CD4-positive, alpha-beta memory T cell (primary cell): ENCODE measurements around the gene DHX57. TPM values are rescaled to one million over a fixed set of nuclear protein-coding genes. Genes with fewer than 3 reads are reported as not detected.

ENCODE experiments used
- CTCF ChIA-PET: fragments of 350-600 bp; sonication (Branson Sonifier 250); formaldehyde crosslinking; loops from one replicate; lab custom pipeline; 2021; ENCODE audit warnings: inconsistent platforms; ENCODE audit not compliant: partially characterized antibody; lab: Charles Lee
- POLR2A ChIA-PET: fragments of 350-600 bp; sonication (Branson Sonifier 250); formaldehyde crosslinking; loops from one replicate; lab custom pipeline; 2021; ENCODE audit not compliant: partially characterized antibody; lab: Charles Lee
- DNase-seq, 5 donors: peaks; one replicate each; pipeline versions ENCODE4 v3.0.0 to v3.0.0-alpha.2; 2020 to 2022; ENCODE audit warnings: mixed read lengths in 1 of 5
- H3K27ac ChIP-seq: one replicate; pipeline ENCODE4 v1.7.0; 2013; ENCODE audit warnings: low read depth, low read length
- H3K27me3 ChIP-seq: 2 replicates; pipeline ENCODE4 v1.7.0; 2013; ENCODE audit warnings: mild to moderate bottlenecking, low read length, moderate library complexity; ENCODE audit not compliant: insufficient read depth
- H3K36me3 ChIP-seq: 2 replicates; pipeline ENCODE4 v1.7.0; 2013; ENCODE audit warnings: mild to moderate bottlenecking, low read length, moderate library complexity; ENCODE audit not compliant: insufficient read depth
- H3K4me1 ChIP-seq: 2 replicates; pipeline ENCODE4 v1.7.0; 2013; ENCODE audit warnings: mild to moderate bottlenecking, low read length, moderate library complexity; ENCODE audit not compliant: insufficient read depth
- H3K4me3 ChIP-seq, 2 donors: one replicate each; pipeline ENCODE4 v1.7.0; 2013; ENCODE audit warnings: low read length in 2 of 2, mild to moderate bottlenecking in 1 of 2
- H3K9me3 ChIP-seq, 2 donors: one replicate each; pipeline ENCODE4 v1.7.0; 2013; ENCODE audit warnings: low read length in 2 of 2, control low read depth in 1 of 2; ENCODE audit not compliant: control insufficient read depth in 1 of 2
- H3K27ac Mint-ChIP-seq, 7 donors: one replicate each; pipeline ENCODE4 v1.8.0; 2020 to 2021; ENCODE audit warnings: mixed read lengths in 7 of 7, mild to moderate bottlenecking in 6 of 7, inconsistent platforms in 3 of 7, moderate library complexity in 3 of 7
- H3K27me3 Mint-ChIP-seq, 2 donors: one replicate each; pipeline ENCODE4 v1.8.0; 2020 to 2021; ENCODE audit warnings: mixed read lengths in 2 of 2
- H3K36me3 Mint-ChIP-seq, 2 donors: one replicate each; pipeline ENCODE4 v1.8.0; 2020 to 2021; ENCODE audit warnings: mixed read lengths in 2 of 2, inconsistent platforms in 1 of 2, mild to moderate bottlenecking in 1 of 2
- H3K4me1 Mint-ChIP-seq, 4 donors: one replicate each; pipeline ENCODE4 v1.8.0; 2020 to 2021; ENCODE audit warnings: mixed read lengths in 4 of 4, mild to moderate bottlenecking in 1 of 4
- H3K4me3 Mint-ChIP-seq, 8 donors: one replicate each; pipeline ENCODE4 v1.8.0; 2020 to 2021; ENCODE audit warnings: mixed read lengths in 8 of 8, mild to moderate bottlenecking in 7 of 8, moderate library complexity in 6 of 8, inconsistent platforms in 3 of 8
- H3K9me3 Mint-ChIP-seq, 8 donors: one replicate each; pipeline ENCODE4 v1.8.0; 2020 to 2021; ENCODE audit warnings: mixed read lengths in 8 of 8, mild to moderate bottlenecking in 5 of 8, inconsistent platforms in 3 of 8, moderate library complexity in 1 of 8
- intact Hi-C: fragments of 100-400 bp; cut with micrococcal nuclease; formaldehyde crosslinking; loops from one replicate; pipeline ENCODE4 v1.15.1; 2023
- polyA plus RNA-seq, 2 donors: library from polyadenylated mRNA; unstranded; fragments of 300-500 nt; fragmentation: Illumina TruSeq; gene quantifications; one replicate each; pipeline ENCODE4 v1.2.3, GENCODE V29; 2021
- total RNA-seq, 2 experiments: library from RNA; stranded (reverse); gene quantifications; one replicate each; pipeline ENCODE4 v1.2.3, GENCODE V29; 2021

Gene DHX57
- total and polyA plus RNA-seq, 4 experiments from 2014 or later = 3.9 to 23.5 (median 12.6) TPM

DNA sequence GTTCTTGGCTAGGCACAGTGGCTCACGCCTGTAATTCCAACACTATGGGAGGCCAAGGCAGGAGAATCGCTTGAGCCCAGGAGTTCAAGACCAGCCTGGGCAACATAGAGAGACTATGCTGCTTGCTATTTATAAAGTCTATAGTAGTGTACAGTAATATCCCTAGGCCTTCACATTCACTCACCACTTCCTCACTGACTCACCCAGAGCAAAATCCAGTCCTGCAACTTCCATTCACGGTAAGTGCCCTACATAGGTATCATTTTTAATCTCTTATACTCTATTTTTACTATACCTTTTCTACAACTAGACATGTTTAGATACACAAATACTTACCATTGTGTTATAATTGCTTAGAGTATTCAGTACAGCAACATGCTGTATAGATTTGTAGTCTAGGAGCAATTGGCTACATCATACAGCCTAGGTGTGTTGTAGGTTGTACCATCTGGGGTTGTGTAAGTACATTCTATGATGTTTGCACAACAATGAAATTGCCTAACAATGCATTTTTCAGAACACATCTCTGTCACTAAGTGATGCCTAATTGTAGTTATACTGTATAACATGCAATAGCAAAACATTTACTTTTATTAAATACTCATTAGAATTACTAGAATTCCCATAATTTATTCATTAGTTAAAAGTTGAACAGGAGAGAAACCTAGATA is 8.8 kb downstream of the DHX57 start:
- intact Hi-C loops = no loop called here
- CTCF ChIA-PET = no interaction called here
- Histone ChIP-seq H3K9me3 (no peaks in the 10 kb centered on the region), H3K27me3 (no peaks in the 10 kb centered on the region), H3K36me3 (peaks cover 2% of the 10 kb centered on the region), H3K4me3 (no peak overlapping the region), H3K4me1 (no peaks in the 10 kb centered on the region), H3K27ac (no peak overlapping the region)
- peaks cover 2 to 19% (median 10%) of the 10 kb centered on the region in 8 donors for H3K9me3 Mint-ChIP-seq
- POLR2A ChIA-PET = no interaction called here
- peaks cover 13 to 16% (median 14%) of the 10 kb centered on the region in 4 donors for H3K4me1 Mint-ChIP-seq
- no peak for DNase-seq
- H3K4me3 Mint-ChIP-seq = no peak overlapping the region
- peaks cover 51 to 60% of the 10 kb centered on the region in 2 donors for H3K36me3 Mint-ChIP-seq
- H3K27me3 Mint-ChIP-seq = no peaks in the 10 kb centered on the region
- H3K27ac Mint-ChIP-seq = no peak overlapping the region

DNA sequence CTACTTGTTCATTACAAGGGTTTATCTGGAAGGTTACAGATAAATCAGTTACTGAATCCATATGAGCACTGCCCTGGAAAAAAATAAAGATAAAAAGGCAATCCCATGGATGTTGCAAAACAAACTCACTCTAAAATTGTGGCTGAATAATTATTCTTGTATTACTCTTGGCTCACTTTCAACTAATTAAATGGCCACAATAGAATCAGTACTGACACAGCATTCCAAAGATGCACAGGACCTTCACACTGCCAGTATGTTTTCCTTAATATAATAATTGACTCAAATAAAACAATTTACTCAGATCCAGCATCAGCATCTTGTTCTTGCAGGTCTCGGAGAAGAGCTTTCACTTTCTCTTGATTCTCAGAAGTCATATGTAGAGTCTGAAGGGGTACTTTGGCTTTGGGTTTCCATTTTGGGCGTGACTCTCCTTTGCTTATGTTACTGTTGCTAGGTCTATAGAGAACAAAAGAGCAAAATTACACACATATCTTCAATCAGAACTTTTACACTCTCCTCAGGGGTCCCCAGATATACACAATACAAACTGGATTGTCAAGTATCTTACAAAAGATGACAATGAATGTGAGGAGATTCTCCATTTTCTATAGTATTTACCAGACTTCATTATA is 12.6 kb downstream of the DHX57 start:
- H3K9me3 Mint-ChIP-seq = no peaks in the 10 kb centered on the region
- H3K4me1 Mint-ChIP-seq = peaks cover 9 to 14% (median 11%) of the 10 kb centered on the region in 4 donors
- DNase-seq = peak in 2 of 5 donors; percentile 4 to 16
- Histone ChIP-seq H3K9me3 (no peaks in the 10 kb centered on the region), H3K4me1 (no peaks in the 10 kb centered on the region), H3K27ac (no peak overlapping the region), H3K36me3 (peaks cover 24% of the 10 kb centered on the region), H3K4me3 (no peak overlapping the region), H3K27me3 (no peaks in the 10 kb centered on the region)
- H3K27me3 Mint-ChIP-seq = no peaks in the 10 kb centered on the region
- ChIA-PET POLR2A (no interaction called here), CTCF (interaction anchor here (1.2 kb wide), 1 partner anchor 16 kb away, joined by 3 read pairs; no protein-coding TSS in a partner anchor)
- intact Hi-C loops = no loop called here
- H3K4me3 Mint-ChIP-seq = no peak overlapping the region
- H3K36me3 Mint-ChIP-seq = peaks cover 60 to 62% of the 10 kb centered on the region in 2 donors
- peak overlapping the region in 4 of 7 donors; percentile 19 to 54 (median 30) for H3K27ac Mint-ChIP-seq

DNA sequence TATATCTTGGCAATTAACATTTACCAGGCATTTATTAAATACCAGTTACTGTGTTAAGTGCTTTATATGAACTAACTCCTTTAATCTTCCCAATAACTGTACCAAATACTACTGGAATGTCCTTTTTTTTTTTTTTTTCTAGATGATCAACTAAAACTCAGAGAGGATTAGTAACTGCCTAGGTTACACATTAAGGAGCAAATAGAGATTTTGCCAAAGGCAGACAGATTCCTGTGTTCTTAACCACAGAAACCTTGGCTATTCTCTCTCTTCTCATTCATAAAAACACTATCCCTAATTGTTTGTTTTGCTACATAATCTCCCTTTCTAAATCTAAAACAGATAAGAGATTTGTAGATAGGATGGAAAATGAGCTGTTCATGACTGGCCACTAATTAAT is 13.3 kb downstream of the DHX57 start:
- Mint-ChIP-seq H3K4me3 (no peak overlapping the region), H3K4me1 (peaks cover 9 to 14% (median 10%) of the 10 kb centered on the region in 4 donors), H3K27me3 (no peaks in the 10 kb centered on the region), H3K27ac (no peak overlapping the region), H3K9me3 (no peaks in the 10 kb centered on the region), H3K36me3 (peaks cover 57 to 60% of the 10 kb centered on the region in 2 donors)
- intact Hi-C loops = no loop called here
- Histone ChIP-seq H3K36me3 (peaks cover 25% of the 10 kb centered on the region), H3K4me1 (no peaks in the 10 kb centered on the region), H3K27me3 (no peaks in the 10 kb centered on the region), H3K4me3 (no peak overlapping the region), H3K27ac (no peak overlapping the region), H3K9me3 (no peaks in the 10 kb centered on the region)
- CTCF ChIA-PET = interaction anchor here (1.2 kb wide), 1 partner anchor 16 kb away, joined by 3 read pairs; no protein-coding TSS in a partner anchor
- POLR2A ChIA-PET = no interaction called here
- DNase-seq = no peak

DNA sequence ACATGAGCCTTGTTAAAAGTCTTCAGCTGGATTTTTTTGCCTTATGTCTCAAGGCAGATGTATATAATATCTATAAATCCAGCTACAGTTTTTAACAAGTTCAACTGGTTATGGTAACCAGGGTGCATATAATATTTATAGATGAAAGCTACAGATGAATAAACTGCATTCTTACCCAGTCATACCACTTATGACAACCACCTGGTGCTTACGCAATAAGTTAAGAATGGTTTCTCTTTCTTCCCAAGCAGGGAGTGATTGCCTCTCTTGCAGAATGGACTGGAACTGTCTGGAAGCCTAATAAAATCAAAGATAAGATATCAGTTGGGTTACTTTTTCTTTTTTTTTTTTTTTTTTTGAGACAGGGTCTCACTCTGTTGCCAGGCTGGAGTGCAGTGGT is 19.6 kb downstream of the DHX57 start:
- Mint-ChIP-seq H3K9me3 (no peaks in the 10 kb centered on the region), H3K4me3 (no peak overlapping the region), H3K36me3 (peaks cover 47 to 53% of the 10 kb centered on the region in 2 donors), H3K4me1 (peaks cover 0 to 2% (median 0%) of the 10 kb centered on the region in 4 donors), H3K27ac (no peak overlapping the region), H3K27me3 (no peaks in the 10 kb centered on the region)
- Histone ChIP-seq H3K36me3 (peaks cover 32% of the 10 kb centered on the region), H3K9me3 (no peaks in the 10 kb centered on the region), H3K4me3 (no peak overlapping the region), H3K27ac (no peak overlapping the region), H3K27me3 (no peaks in the 10 kb centered on the region), H3K4me1 (no peaks in the 10 kb centered on the region)
- no peak for DNase-seq
- ChIA-PET POLR2A (no interaction called here), CTCF (interaction anchor here (0.7 kb wide), 1 partner anchor 18 kb away, joined by 4 read pairs; no protein-coding TSS in a partner anchor)
- intact Hi-C loops = no loop called here

DNA sequence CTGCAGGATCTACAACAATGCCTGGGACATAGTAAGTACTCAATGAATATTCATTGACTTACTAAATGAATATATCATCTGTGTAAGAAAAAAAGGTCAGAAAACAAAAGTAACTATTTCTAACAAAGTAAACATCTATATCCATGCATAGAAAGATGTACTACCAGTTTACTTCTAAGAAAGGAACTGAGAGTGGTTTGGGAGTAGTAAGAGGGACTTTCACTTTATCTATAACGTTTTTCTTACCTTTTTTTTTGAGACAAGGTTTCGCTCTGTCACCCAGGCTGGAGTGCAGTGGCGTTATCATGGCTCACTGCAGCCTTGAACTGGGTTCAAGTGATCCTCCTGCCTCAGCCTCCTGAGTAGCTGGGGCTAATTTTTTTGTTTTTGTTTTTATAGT is 25.7 kb downstream of the DHX57 start:
- Histone ChIP-seq H3K27ac (no peak overlapping the region), H3K36me3 (peaks cover 10% of the 10 kb centered on the region), H3K27me3 (no peaks in the 10 kb centered on the region), H3K4me3 (no peak overlapping the region), H3K9me3 (no peaks in the 10 kb centered on the region), H3K4me1 (no peaks in the 10 kb centered on the region)
- ChIA-PET POLR2A (no interaction called here), CTCF (no interaction called here)
- H3K4me1 Mint-ChIP-seq = peaks cover 0 to 2% (median 0%) of the 10 kb centered on the region in 4 donors
- intact Hi-C loops = no loop called here
- H3K36me3 Mint-ChIP-seq = peaks cover 40 to 56% of the 10 kb centered on the region in 2 donors
- H3K27ac Mint-ChIP-seq = peak overlapping the region in 2 of 7 donors; percentile 5 to 10
- H3K9me3 Mint-ChIP-seq = no peaks in the 10 kb centered on the region
- H3K27me3 Mint-ChIP-seq = no peaks in the 10 kb centered on the region
- peak overlapping the region in 1 of 8 donors; percentile 4 for H3K4me3 Mint-ChIP-seq
- DNase-seq = no peak

DNA sequence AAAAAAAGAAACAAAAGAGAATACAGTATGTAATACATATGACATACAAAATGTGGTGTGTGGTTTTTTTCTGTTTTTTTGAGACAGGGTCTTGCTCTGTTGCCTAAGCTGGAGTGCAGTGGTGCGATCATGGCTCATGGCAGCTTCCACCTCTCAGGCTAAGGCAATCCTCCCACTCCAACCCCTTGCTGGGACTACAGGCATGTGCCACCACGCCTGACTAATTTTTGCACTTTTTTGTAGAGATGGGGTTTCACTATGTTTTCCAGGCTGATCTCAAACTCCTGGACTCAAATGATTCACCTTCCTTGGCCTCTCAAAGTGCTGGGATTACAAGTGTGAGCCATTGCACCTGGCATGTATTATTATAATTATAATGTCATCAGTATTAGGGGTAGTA is 38.9 kb downstream of the DHX57 start:
- no peaks in the 10 kb centered on the region for H3K27me3 Mint-ChIP-seq
- H3K9me3 ChIP-seq = no peaks in the 10 kb centered on the region
- no peak overlapping the region for H3K4me3 Mint-ChIP-seq
- H3K36me3 Mint-ChIP-seq = peaks cover 27 to 44% of the 10 kb centered on the region in 2 donors
- H3K36me3 ChIP-seq = peaks cover 4% of the 10 kb centered on the region
- intact Hi-C loops = no loop called here
- ChIA-PET CTCF (no interaction called here), POLR2A (no interaction called here)
- no peak for DNase-seq
- H3K4me1 ChIP-seq = no peaks in the 10 kb centered on the region
- no peaks in the 10 kb centered on the region for H3K4me1 Mint-ChIP-seq
- no peak overlapping the region for H3K4me3 ChIP-seq
- no peak overlapping the region for H3K27ac ChIP-seq
- no peaks in the 10 kb centered on the region for H3K9me3 Mint-ChIP-seq
- H3K27ac Mint-ChIP-seq = no peak overlapping the region
- no peaks in the 10 kb centered on the region for H3K27me3 ChIP-seq

DNA sequence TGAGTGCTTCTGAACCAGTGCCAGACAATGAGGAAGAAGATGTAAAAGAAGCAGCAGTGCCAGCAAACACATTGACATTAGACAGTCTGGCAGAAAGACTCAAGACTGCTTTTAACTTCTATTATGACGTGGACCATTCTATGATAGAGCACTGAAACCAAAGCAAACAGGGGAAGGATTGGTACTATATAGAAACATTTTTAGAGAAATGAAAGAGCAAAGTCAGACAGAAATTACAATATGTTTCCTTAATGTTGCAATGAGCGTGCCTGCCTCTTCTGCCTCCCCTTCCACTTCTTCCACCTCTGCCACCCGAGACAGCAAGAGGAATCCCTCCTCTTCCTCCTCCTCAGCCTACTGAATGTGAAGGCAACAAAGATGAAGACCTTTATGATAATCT is 39.7 kb downstream of the DHX57 start:
- Histone ChIP-seq H3K27me3 (no peaks in the 10 kb centered on the region), H3K36me3 (peaks cover 4% of the 10 kb centered on the region), H3K4me1 (no peaks in the 10 kb centered on the region), H3K9me3 (no peaks in the 10 kb centered on the region), H3K27ac (no peak overlapping the region), H3K4me3 (no peak overlapping the region)
- Mint-ChIP-seq H3K36me3 (peaks cover 19 to 36% of the 10 kb centered on the region in 2 donors), H3K4me1 (no peaks in the 10 kb centered on the region), H3K27ac (peak overlapping the region in 1 of 7 donors; percentile 43), H3K9me3 (no peaks in the 10 kb centered on the region), H3K4me3 (no peak overlapping the region), H3K27me3 (no peaks in the 10 kb centered on the region)
- CTCF ChIA-PET = interaction anchor here (1.0 kb wide), 1 partner anchor 301 kb away, joined by 3 read pairs; no protein-coding TSS in a partner anchor
- DNase-seq = no peak
- POLR2A ChIA-PET = no interaction called here
- intact Hi-C loops = loop anchor here (1.0 kb wide), 1 partner anchor 300 kb away; no protein-coding TSS in a partner anchor
